Measurements from ENCODE around the gene IFRD1. TPM values are rescaled to one million over a fixed set of nuclear protein-coding genes. Genes with fewer than 3 reads are reported as not detected.
A peak's percentile ranks its signal among the peaks of the same experiment; 100 is the strongest.

IFRD1 gene
- total RNA-seq, 4 donors from 2014 or later, result 78.5 to 85.1 (median 80.4) TPM

GRCh38 chr7:112414855-112415490 lies 35.3 kb upstream of the IFRD1 start:
- TF ChIP-seq CTCF (IDR thresholded peaks at IDR 0.05), result no peak
- DNase-seq (ENCODE audit: low spot score) (no peak), ATAC-seq (ENCODE audit: low FRiP score) (no peak)

- DNase-seq (ENCODE audit: low spot score) (no peak), ATAC-seq (ENCODE audit: low FRiP score) (no peak)
- TF ChIP-seq CTCF (IDR thresholded peaks at IDR 0.05), result no peak
These were observed 34.1 kb upstream of the IFRD1 start for GRCh38 chr7:112416127-112416526.

- ATAC-seq (ENCODE audit: low FRiP score) (no peak), DNase-seq (ENCODE audit: low spot score) (no peak)
- no peak for TF ChIP-seq CTCF (IDR thresholded peaks at IDR 0.05)
These were observed 30.6 kb upstream of the IFRD1 start for GRCh38 chr7:112419543-112420130.

- DNase-seq (ENCODE audit: low spot score) (no peak), ATAC-seq (ENCODE audit: low FRiP score) (no peak)
- TF ChIP-seq CTCF (IDR thresholded peaks at IDR 0.05), result no peak
These were observed 29.9 kb upstream of the IFRD1 start for GRCh38 chr7:112420236-112420861.

GRCh38 chr7:112421666-112422486 lies 28.4 kb upstream of the IFRD1 start:
- ATAC-seq (ENCODE audit: low FRiP score) (no peak), DNase-seq (ENCODE audit: low spot score) (no peak)
- no peak for TF ChIP-seq CTCF (IDR thresholded peaks at IDR 0.05)

- no peak for TF ChIP-seq CTCF (IDR thresholded peaks at IDR 0.05)
- DNase-seq (ENCODE audit: low spot score) (peak; percentile 28), ATAC-seq (ENCODE audit: low FRiP score) (peak; percentile 78)
These were observed 27.3 kb upstream of the IFRD1 start for GRCh38 chr7:112422842-112423496.
